WTC11 (cell line): ENCODE results near the gene PRSS33. TPM values are rescaled to one million over a fixed set of nuclear protein-coding genes. Genes with fewer than 3 reads are reported as not detected.
A peak's percentile ranks its signal among the peaks of the same experiment; 100 is the strongest.

Source experiments
- ATAC-seq: fragments of 200-7000 bp; cut with Tn5 transposase; 2 replicates; pipeline ENCODE4 v1.10.0; 2021; ENCODE audit warnings: mild to moderate bottlenecking, moderate library complexity
- CTCF ChIA-PET: fragments of 300-600 bp; sonication (Branson Sonifier 250); formaldehyde crosslinking; loops from one replicate; lab custom pipeline; 2021; ENCODE audit warnings: antibody characterized with exemption; lab: Charles Lee
- POLR2A ChIA-PET: fragments of 350-600 bp; sonication (Branson Sonifier 250); formaldehyde crosslinking; loops from one replicate; lab custom pipeline; 2021; ENCODE audit warnings: antibody characterized with exemption; lab: Charles Lee
- DNase-seq: peaks from one replicate; pipeline ENCODE4 v3.0.0; 2021; ENCODE audit warnings: low spot score
- H3K27ac Mint-ChIP-seq: 2 replicates; pipeline ENCODE4 v1.8.0; 2021; ENCODE audit warnings: mixed read lengths
- H3K27me3 Mint-ChIP-seq: 2 replicates; pipeline ENCODE4 v1.8.0; 2021; ENCODE audit warnings: low read depth, mild to moderate bottlenecking, moderate library complexity, mixed read lengths
- H3K36me3 Mint-ChIP-seq: 2 replicates; pipeline ENCODE4 v1.8.0; 2021; ENCODE audit warnings: mixed read lengths
- H3K4me1 Mint-ChIP-seq: 2 replicates; pipeline ENCODE4 v1.8.0; 2022; ENCODE audit warnings: mixed read lengths
- H3K4me3 Mint-ChIP-seq: 2 replicates; pipeline ENCODE4 v1.8.0; 2021; ENCODE audit warnings: mild to moderate bottlenecking, moderate library complexity, mixed read lengths
- H3K9me3 Mint-ChIP-seq: 2 replicates; pipeline ENCODE4 v1.8.0; 2021; ENCODE audit warnings: mixed read lengths
- ARID4B ChIP-seq: sonication (generic); formaldehyde crosslinking; IDR thresholded peaks from 2 replicates; pipeline ENCODE4 v1.8.0; 2023; ENCODE audit warnings: missing genetic modification reagents, mild to moderate bottlenecking, borderline replicate concordance
- ATF2 ChIP-seq: sonication (generic); formaldehyde crosslinking; IDR thresholded peaks from 2 replicates; pipeline ENCODE4 v1.8.1; 2022; ENCODE audit warnings: low read depth, missing genetic modification reagents, borderline replicate concordance
- E2F4 ChIP-seq: sonication (generic); formaldehyde crosslinking; IDR thresholded peaks from 2 replicates; pipeline ENCODE4 v1.8.1; 2022; ENCODE audit warnings: low read depth, mild to moderate bottlenecking, moderate library complexity, missing genetic modification reagents, borderline replicate concordance
- EMX1 ChIP-seq: fragments of 250-450 bp; sonication (Bioruptor Pico); IDR thresholded peaks from 2 replicates; pipeline ENCODE4 v1.8.0; 2021; ENCODE audit warnings: mild to moderate bottlenecking
- ETV6 ChIP-seq: sonication (generic); formaldehyde crosslinking; IDR thresholded peaks from 2 replicates; pipeline ENCODE4 v1.8.1; 2022; ENCODE audit warnings: mild to moderate bottlenecking, missing genetic modification reagents
- HMGXB4 ChIP-seq: sonication (generic); formaldehyde crosslinking; IDR thresholded peaks from 2 replicates; pipeline ENCODE4 v1.8.1; 2023; ENCODE audit warnings: mild to moderate bottlenecking, moderate library complexity, missing genetic modification reagents
- IRF1 ChIP-seq: sonication (generic); formaldehyde crosslinking; IDR thresholded peaks from 2 replicates; pipeline ENCODE4 v1.8.0; 2023; ENCODE audit warnings: missing genetic modification reagents
- JAZF1 ChIP-seq: fragments of 250-450 bp; sonication (Bioruptor Pico); IDR thresholded peaks from 2 replicates; pipeline ENCODE4 v1.9.0; 2021; ENCODE audit warnings: moderate library complexity, mild to moderate bottlenecking, inconsistent platforms
- JUN ChIP-seq: sonication (generic); formaldehyde crosslinking; IDR thresholded peaks from 2 replicates; pipeline ENCODE4 v1.8.0; 2023; ENCODE audit warnings: mild to moderate bottlenecking, missing genetic modification reagents
- KAT7 ChIP-seq: sonication (generic); formaldehyde crosslinking; IDR thresholded peaks from 2 replicates; pipeline ENCODE4 v1.8.1; 2023; ENCODE audit warnings: missing genetic modification reagents, mild to moderate bottlenecking, borderline replicate concordance
- USF1 ChIP-seq: sonication (generic); formaldehyde crosslinking; IDR thresholded peaks from 2 replicates; pipeline ENCODE4 v1.8.0; 2022; ENCODE audit warnings: mild to moderate bottlenecking, missing genetic modification reagents
- ZBTB43 ChIP-seq: sonication (generic); formaldehyde crosslinking; IDR thresholded peaks from 2 replicates; pipeline ENCODE4 v1.8.1; 2023; ENCODE audit warnings: mild to moderate bottlenecking, missing genetic modification reagents
- ZNF423 ChIP-seq: fragments of 250-450 bp; sonication (Bioruptor Pico); IDR thresholded peaks from 2 replicates; pipeline ENCODE4 v2.1.2; 2022; ENCODE audit warnings: mild to moderate bottlenecking, moderate library complexity
- total RNA-seq: library from RNA; stranded (reverse); gene quantifications from 3 replicates; pipeline ENCODE4 v1.2.3, GENCODE V29; 2021

PRSS33 gene
- total RNA-seq, 1 experiment from 2014 or later, result 0.24 TPM

GRCh38 chr16:2814551-2815298 is 27.4 kb upstream of the PRSS33 start (continued):
- TF ChIP-seq ARID4B (no peak), ATF2 (CRISPR knock-in tag) (no peak)

GRCh38 chr16:2813771-2814221 is 26.4 kb upstream of the PRSS33 start:
- POLR2A ChIA-PET, result no interaction called here

GRCh38 chr16:2811703-2812471 is 24.5 kb upstream of the PRSS33 start:
- TF ChIP-seq ZNF423 (CRISPR knock-in tag), result peak; percentile 40; the same call in 1 of the 2 replicates
- no peak for TF ChIP-seq IRF1 (CRISPR knock-in tag)
- TF ChIP-seq EMX1, result no peak
- TF ChIP-seq ETV6 (CRISPR knock-in tag), result no peak
- ATAC-seq (no peak), DNase-seq (no peak)
- Mint-ChIP-seq H3K36me3 (no peaks in the 10 kb centered on the region), H3K4me1 (no peaks in the 10 kb centered on the region), H3K9me3 (no peaks in the 10 kb centered on the region), H3K27ac (no peak overlapping the region), H3K4me3 (no peak overlapping the region), H3K27me3 (peaks cover 9% of the 10 kb centered on the region; the same call in 1 of the 2 replicates)
- ChIA-PET POLR2A (no interaction called here), CTCF (interaction anchor here (0.6 to 5.1 kb wide), 8 partner anchors 10 to 107 kb away, joined by 3 to 29 read pairs (median 4); partner anchors contain the start of gene PRSS41)

More at GRCh38 chr16:2813771-2814221, 26.4 kb upstream of the PRSS33 start:
- Mint-ChIP-seq H3K4me1 (no peaks in the 10 kb centered on the region), H3K9me3 (no peaks in the 10 kb centered on the region), H3K27me3 (peaks cover 9% of the 10 kb centered on the region; the same call in 1 of the 2 replicates), H3K36me3 (no peaks in the 10 kb centered on the region), H3K27ac (no peak overlapping the region), H3K4me3 (no peak overlapping the region)
- no peak for DNase-seq
- no peak for ATAC-seq
- TF ChIP-seq IRF1 (CRISPR knock-in tag), result no peak
- CTCF ChIA-PET, result interaction anchor here (0.7 to 5.1 kb wide), 6 partner anchors 16 to 107 kb away, joined by 3 to 29 read pairs (median 5); partner anchors contain the start of genes FLYWCH2 and PRSS41

- no peaks in the 10 kb centered on the region for H3K36me3 Mint-ChIP-seq
- H3K4me3 Mint-ChIP-seq, result no peak overlapping the region
- no peak for ATAC-seq
- POLR2A ChIA-PET, result no interaction called here
- CTCF ChIA-PET, result interaction anchor here (1.0 to 5.1 kb wide), 5 partner anchors 13 to 108 kb away, joined by 3 to 29 read pairs (median 4); partner anchors contain the start of gene PRSS41
- H3K27ac Mint-ChIP-seq, result no peak overlapping the region
- no peaks in the 10 kb centered on the region for H3K9me3 Mint-ChIP-seq
- no peak for DNase-seq
- peaks cover 17% of the 10 kb centered on the region for H3K27me3 Mint-ChIP-seq
- no peaks in the 10 kb centered on the region for H3K4me1 Mint-ChIP-seq
- TF ChIP-seq ETV6 (CRISPR knock-in tag) (no peak), ZBTB43 (no peak), HMGXB4 (no peak), E2F4 (CRISPR knock-in tag) (no peak), KAT7 (CRISPR knock-in tag) (no peak), EMX1 (no peak), JUN (CRISPR knock-in tag) (no peak), JAZF1 (CRISPR knock-in tag) (no peak), USF1 (CRISPR knock-in tag) (no peak)
Measured at GRCh38 chr16:2810651-2811050, 23.3 kb upstream of the PRSS33 start.
